Mesothelial cell of epicardium (in vitro differentiated cells): ENCODE measurements around the gene PLXNB2. TPM values are rescaled to one million over a fixed set of nuclear protein-coding genes. Genes with fewer than 3 reads are reported as not detected.

ENCODE experiments used
- DNase-seq, 2 experiments: peaks; one replicate each; pipeline ENCODE4 v3.0.0; 2021; ENCODE audit warnings: low spot score in 2 of 2; ENCODE audit not compliant: unreplicated experiment in 2 of 2
- H3K27ac Mint-ChIP-seq: 2 replicates; pipeline ENCODE4 v1.8.0; 2021; ENCODE audit warnings: mixed read lengths
- H3K27me3 Mint-ChIP-seq: 2 replicates; pipeline ENCODE4 v1.8.0; 2021; ENCODE audit warnings: low read depth, mixed read lengths
- H3K36me3 Mint-ChIP-seq: 2 replicates; pipeline ENCODE4 v1.8.0; 2021; ENCODE audit warnings: mixed read lengths
- H3K4me1 Mint-ChIP-seq: 2 replicates; pipeline ENCODE4 v1.8.0; 2021; ENCODE audit warnings: mixed read lengths
- H3K4me3 Mint-ChIP-seq: 2 replicates; pipeline ENCODE4 v1.8.0; 2021; ENCODE audit warnings: mild to moderate bottlenecking, moderate library complexity, mixed read lengths
- H3K9me3 Mint-ChIP-seq: 2 replicates; pipeline ENCODE4 v1.8.0; 2021; ENCODE audit warnings: mixed read lengths
- CTCF ChIP-seq: fragments of 200-600 bp; sonication (generic); IDR thresholded peaks from one replicate; pipeline ENCODE4 v1.5.0; 2021; ENCODE audit warnings: antibody characterized with exemption; ENCODE audit not compliant: unreplicated experiment
- total RNA-seq: library from RNA; stranded (reverse); gene quantifications from 3 replicates; pipeline ENCODE4 v1.2.1, GENCODE V29; 2021

Gene PLXNB2
- total RNA-seq, 1 donor from 2014 or later: 467 TPM

GRCh38 chr22:50225200-50225969 lies 82.1 kb downstream of the PLXNB2 start:
- H3K36me3 Mint-ChIP-seq: peaks cover 25% of the 10 kb centered on the region
- no peaks in the 10 kb centered on the region for H3K27me3 Mint-ChIP-seq
- TF ChIP-seq CTCF: no peak
- DNase-seq: no peak
- no peaks in the 10 kb centered on the region for H3K9me3 Mint-ChIP-seq
- no peaks in the 10 kb centered on the region for H3K4me1 Mint-ChIP-seq
- H3K4me3 Mint-ChIP-seq: no peak overlapping the region
- no peak overlapping the region for H3K27ac Mint-ChIP-seq

Other genes starting within 250 kb of the PLXNB2 start
- gene TTLL8, start 249.3 kb downstream of the PLXNB2 start, total RNA-seq: 0.11 to 0.44 TPM (median 0.13 TPM) in 3 replicates
- gene MLC1, start 222.2 kb downstream of the PLXNB2 start, total RNA-seq: 1.8 to 2.1 TPM (median 2.0 TPM) in 3 replicates
- gene MOV10L1, start 217.6 kb downstream of the PLXNB2 start, total RNA-seq: 1.7 to 3.5 TPM (median 2.8 TPM) in 3 replicates
- gene PANX2, start 136.9 kb downstream of the PLXNB2 start, total RNA-seq: 6.0 to 7.0 TPM (median 6.4 TPM) in 3 replicates
- 44.3 to 44.6 TPM (median 44.4 TPM) in 3 replicates for gene TRABD, start 121.7 kb downstream of the PLXNB2 start, total RNA-seq
- gene SELENOO, start 106.6 kb downstream of the PLXNB2 start, total RNA-seq: 25.5 to 28.3 TPM (median 26.9 TPM) in 3 replicates
- gene TUBGCP6, start 62.6 kb downstream of the PLXNB2 start, total RNA-seq: 64.1 to 65.9 TPM (median 65.3 TPM) in 3 replicates
- gene HDAC10, start 56.4 kb downstream of the PLXNB2 start, total RNA-seq: 77.6 to 81.3 TPM (median 79.5 TPM) in 3 replicates
- gene MAPK12, start 46.0 kb downstream of the PLXNB2 start, total RNA-seq: 55.6 to 63.3 TPM (median 57.2 TPM) in 3 replicates
- gene MAPK11, start 37.3 kb downstream of the PLXNB2 start, total RNA-seq: 5.9 to 8.4 TPM (median 8.3 TPM) in 3 replicates
- 19.0 to 20.7 TPM (median 19.2 TPM) in 3 replicates for gene DENND6B, start 19.4 kb upstream of the PLXNB2 start, total RNA-seq
- 79.4 to 83.7 TPM (median 80.1 TPM) in 3 replicates for gene PPP6R2, start 35.7 kb upstream of the PLXNB2 start, total RNA-seq
- gene SBF1, start 167.4 kb upstream of the PLXNB2 start, total RNA-seq: 95.8 to 106 TPM (median 105 TPM) in 3 replicates
- gene ADM2, start 173.9 kb upstream of the PLXNB2 start, total RNA-seq: 1.4 to 2.0 TPM (median 1.5 TPM) in 3 replicates
- gene MIOX, start 179.2 kb upstream of the PLXNB2 start, total RNA-seq: 0.34 to 0.66 TPM in 2 of 3 replicates, not detected in the other
- 65.2 to 66.2 TPM (median 65.2 TPM) in 3 replicates for gene LMF2, start 200.1 kb upstream of the PLXNB2 start, total RNA-seq
- 57.9 to 63.1 TPM (median 60.3 TPM) in 3 replicates for gene NCAPH2, start 200.6 kb upstream of the PLXNB2 start, total RNA-seq
- 0.65 to 5.0 TPM (median 2.4 TPM) in 3 replicates for gene SCO2, start 218.0 kb upstream of the PLXNB2 start, total RNA-seq
- gene TYMP, start 222.4 kb upstream of the PLXNB2 start, total RNA-seq: 9.3 to 10.3 TPM (median 9.9 TPM) in 3 replicates
- 0.07 to 0.11 TPM (median 0.09 TPM) in 3 replicates for gene KLHDC7B, start 238.3 kb upstream of the PLXNB2 start, total RNA-seq